ENCODE data around the gene RASGEF1B. TPM values are rescaled to one million over a fixed set of nuclear protein-coding genes. Genes with fewer than 3 reads are reported as not detected.

The RASGEF1B gene
- total RNA-seq, 1 experiment from 2014 or later, result 5.5 TPM

- no peak for DNase-seq (ENCODE audit: low read depth)
- in situ Hi-C loops (cut with HindIII; ENCODE audit: low pct_unique_long_range_greater_than_20kb, low sequenced_read_pairs), result no loop called here
Measured at GRCh38 chr4:81377191-81377590, 94.5 kb downstream of the RASGEF1B start.

GRCh38 chr4:81376720-81377119 is 95.0 kb downstream of the RASGEF1B start:
- in situ Hi-C loops (cut with HindIII; ENCODE audit: low pct_unique_long_range_greater_than_20kb, low sequenced_read_pairs), result no loop called here

More at GRCh38 chr4:81376720-81377119, 95.0 kb downstream of the RASGEF1B start:
- DNase-seq (ENCODE audit: low read depth), result no peak

All from Caki2 (cell line).